Psoas muscle (tissue), 8 donors: Measurements from ENCODE around the gene GPR132. TPM values are rescaled to one million over a fixed set of nuclear protein-coding genes. Genes with fewer than 3 reads are reported as not detected.
"Not testable (repeated sequence)": the region's sequence is repeated elsewhere in the genome, so short reads cannot be mapped to it uniquely, and the experiment has no call there.

Experiments
- ATAC-seq, 4 donors: fragments of 200-7000 bp; cut with Tn5 transposase; one replicate each; pipeline ENCODE4 v1.9.1; 2020; ENCODE audit warnings: moderate library complexity in 3 of 4, mild to moderate bottlenecking in 2 of 4
- DNase-seq, 2 donors: peaks; one replicate each; pipeline ENCODE4 v3.0.0-alpha.2; 2020
- H3K27ac ChIP-seq: fragments of 200-600 bp; one replicate; pipeline ENCODE4 v1.8.0; 2022
- H3K27me3 ChIP-seq, 3 donors: fragments of 200-600 bp in 1 of 3; one replicate each; pipeline versions ENCODE4 v1.6.1 to v1.8.0; 2013 to 2022; ENCODE audit warnings: low read length in 2 of 3, mild to moderate bottlenecking in 2 of 3, moderate library complexity in 1 of 3; ENCODE audit not compliant: insufficient read depth in 3 of 3
- H3K36me3 ChIP-seq, 2 donors: fragments of 200-600 bp in 1 of 2; one replicate each; pipeline versions ENCODE4 v1.6.1 to v1.8.0; 2013 to 2022; ENCODE audit warnings: low read depth in 1 of 2, mild to moderate bottlenecking in 1 of 2, moderate library complexity in 1 of 2; ENCODE audit not compliant: insufficient read depth in 1 of 2
- H3K4me1 ChIP-seq: fragments of 200-600 bp; one replicate; pipeline ENCODE4 v1.8.0; 2022
- H3K4me3 ChIP-seq: fragments of 200-600 bp; one replicate; pipeline ENCODE4 v1.8.0; 2022; ENCODE audit warnings: mild to moderate bottlenecking
- H3K9me3 ChIP-seq: fragments of 200-600 bp; one replicate; pipeline ENCODE4 v1.8.0; 2022
- CTCF ChIP-seq: fragments of 200-600 bp; IDR thresholded peaks from one replicate; pipeline ENCODE4 v1.8.0; 2022; ENCODE audit warnings: antibody characterized with exemption
- WGBS, 3 donors: extraction: QIAGEN DNeasy Blood & Tissue Kit; methylation state at CpG; one replicate each; pipeline versions ENCODE4 v1.1.6 to v1.1.7; 2013; 5-methylcytosine and 5-hydroxymethylcytosine counted together
- intact Hi-C, 2 donors: fragments of 100-400 bp; cut with DNase I; formaldehyde crosslinking; loops; one replicate each; pipeline versions ENCODE4 v1.11.0 to v1.14.2; 2022
- polyA plus RNA-seq, 3 donors: library from polyadenylated mRNA; stranded (reverse); fragments of 200-250 nt; gene quantifications; one replicate each; pipeline ENCODE4 v1.2.3, GENCODE V29; 2013
- total RNA-seq, 4 donors: library from RNA; stranded (reverse); fragmentation: NEBNext Ultra II Directional in 2 of 4; extraction: Animal tissue kit (Norgen Biotek cat#: 25700) in 2 of 4; gene quantifications; one replicate each; pipeline versions ENCODE4 v1.2.1 to v1.2.4, GENCODE V29; 2021 to 2023
- donor health status: healthy with polysubstance abuse.
- donor health status: DM: no; HTN: no; CAD: no; lungs with moderate emphysema.
- donor health status: Bipolar disorder and iron deficiency.
- donor health status: healthy.
- donor health status: DM: yes; HTN: yes; CAD: no.
- donor health status: DM: no; HTN: no; CAD: no.
- donor health status: DM: no; HTN: no; CAD: no.
- donor health status: DM: yes; HTN: yes; CAD: no.

The GPR132 gene
- total and polyA plus RNA-seq, 7 donors, result 0.08 to 0.60 (median 0.34) TPM

- Histone ChIP-seq H3K4me3 (peak overlapping the region; percentile 25), H3K36me3 (no peaks in the 10 kb centered on the region), H3K27ac (no peak overlapping the region), H3K9me3 (no peaks in the 10 kb centered on the region), H3K27me3 (peaks cover 0 to 3% (median 0%) of the 10 kb centered on the region in 3 donors), H3K4me1 (peaks cover 4% of the 10 kb centered on the region)
- intact Hi-C loops, result no loop called here
- ATAC-seq, result no peak
- no peak for DNase-seq
- TF ChIP-seq CTCF, result no peak
- 84 to 88% (median 86%) methylated on average over 10 of the region's 10 CpGs for WGBS, 3 donors
These were observed 1.2 kb downstream of the GPR132 start for GRCh38 chr14:105064001-105064400.

- H3K9me3 ChIP-seq, H3K4me1 ChIP-seq, ATAC-seq, H3K4me3 ChIP-seq, H3K27ac ChIP-seq, intact Hi-C loops, H3K27me3 ChIP-seq, H3K36me3 ChIP-seq: not testable (repeated sequence)
- DNase-seq, result peak in 1 of 2 donors; percentile 42
- WGBS, 3 donors, result 85 to 93% (median 85%) methylated on average over 10 of the region's 10 CpGs
These were observed 1.7 kb downstream of the GPR132 start for GRCh38 chr14:105063506-105063905.

- no peaks in the 10 kb centered on the region for H3K36me3 ChIP-seq
- peaks cover 0 to 7% (median 0%) of the 10 kb centered on the region in 3 donors for H3K27me3 ChIP-seq
- no peak overlapping the region for H3K4me3 ChIP-seq
- H3K9me3 ChIP-seq, result no peaks in the 10 kb centered on the region
- intact Hi-C loops, result no loop called here
- ATAC-seq (no peak), DNase-seq (peak in 1 of 2 donors; percentile 57)
- H3K4me1 ChIP-seq, result peaks cover 4% of the 10 kb centered on the region
- no peak overlapping the region for H3K27ac ChIP-seq
- 41 to 62% (median 48%) methylated on average over 10 of the region's 10 CpGs for WGBS, 3 donors
- no peak for TF ChIP-seq CTCF
These were observed 2.2 kb downstream of the GPR132 start for GRCh38 chr14:105063056-105063455.

GRCh38 chr14:105062048-105062433, 3.2 kb downstream of the GPR132 start:
- H3K27ac ChIP-seq, result no peak overlapping the region
- H3K36me3 ChIP-seq, result no peaks in the 10 kb centered on the region
- TF ChIP-seq CTCF, result no peak
- ATAC-seq (no peak), DNase-seq (no peak)
- no peak overlapping the region for H3K4me3 ChIP-seq
- WGBS, 3 donors, result 84 to 95% (median 85%) methylated on average over 7 of the region's 7 CpGs
- peaks cover 0 to 7% (median 0%) of the 10 kb centered on the region in 3 donors for H3K27me3 ChIP-seq
- H3K4me1 ChIP-seq, result peaks cover 4% of the 10 kb centered on the region
- H3K9me3 ChIP-seq, result no peaks in the 10 kb centered on the region
- intact Hi-C loops, result no loop called here

GRCh38 chr14:105061428-105062047, 3.7 kb downstream of the GPR132 start:
- Histone ChIP-seq H3K9me3 (no peaks in the 10 kb centered on the region), H3K4me1 (peaks cover 4% of the 10 kb centered on the region), H3K4me3 (peak overlapping the region; percentile 30), H3K27me3 (peaks cover 0 to 7% (median 0%) of the 10 kb centered on the region in 3 donors), H3K36me3 (no peaks in the 10 kb centered on the region), H3K27ac (peak overlapping the region; percentile 23)
- intact Hi-C loops, result no loop called here
- 25 to 36% (median 33%) methylated on average over 11 to 13 of the region's 13 CpGs for WGBS, 3 donors
- peak in 1 of 4 donors; percentile 44 for ATAC-seq
- no peak for TF ChIP-seq CTCF
- DNase-seq, result peak; percentile 53 to 75
